Measurements from ENCODE around the gene MED26. TPM values are rescaled to one million over a fixed set of nuclear protein-coding genes. Genes with fewer than 3 reads are reported as not detected.

MED26 gene
- total RNA-seq = 9.3 TPM

DNA sequence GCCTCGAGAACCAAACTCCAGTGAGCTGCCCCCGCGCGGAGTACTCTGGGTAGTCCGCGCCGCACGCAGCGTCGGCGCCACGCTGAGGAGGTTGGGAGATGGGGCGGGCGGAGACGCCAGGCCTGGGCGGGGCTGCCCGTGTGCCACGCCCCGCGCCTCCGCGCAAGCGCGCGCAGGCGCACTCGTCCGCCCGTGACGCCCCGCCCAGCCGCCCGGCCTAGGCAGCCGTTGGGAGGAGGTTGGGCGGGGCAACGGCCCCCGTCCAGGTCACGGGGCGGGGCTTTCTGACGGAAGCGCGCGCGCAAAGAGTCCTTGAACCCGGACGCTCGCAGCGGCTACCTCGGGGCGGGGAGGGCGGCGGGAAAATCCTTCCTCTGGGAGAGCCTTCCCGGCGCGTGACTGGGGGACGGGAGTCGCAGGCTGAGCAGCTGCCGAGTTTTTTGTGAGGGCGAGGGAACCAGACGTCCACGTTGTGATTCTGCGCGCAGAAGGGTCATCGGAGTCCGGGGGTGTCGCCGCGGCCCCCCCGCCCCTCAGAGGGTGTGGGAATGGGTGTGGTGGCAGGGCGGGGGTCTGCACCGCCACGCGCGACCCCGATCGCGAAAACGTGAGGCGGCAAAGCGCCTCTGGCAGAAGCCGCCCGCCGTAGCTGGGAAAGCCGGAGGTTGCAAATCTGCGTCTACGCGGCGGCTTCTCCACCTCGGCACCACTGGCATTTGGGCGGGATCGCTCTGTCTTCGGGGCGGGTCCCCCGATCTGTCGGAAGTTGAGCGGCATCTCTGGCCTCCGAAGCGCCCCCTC lies at the start of gene MED26:
TSS of gene MED26 (minus strand) at position 22 of the 801 bp plus-strand sequence. CDS start 261 bp downstream, outside the sequence.

DNA sequence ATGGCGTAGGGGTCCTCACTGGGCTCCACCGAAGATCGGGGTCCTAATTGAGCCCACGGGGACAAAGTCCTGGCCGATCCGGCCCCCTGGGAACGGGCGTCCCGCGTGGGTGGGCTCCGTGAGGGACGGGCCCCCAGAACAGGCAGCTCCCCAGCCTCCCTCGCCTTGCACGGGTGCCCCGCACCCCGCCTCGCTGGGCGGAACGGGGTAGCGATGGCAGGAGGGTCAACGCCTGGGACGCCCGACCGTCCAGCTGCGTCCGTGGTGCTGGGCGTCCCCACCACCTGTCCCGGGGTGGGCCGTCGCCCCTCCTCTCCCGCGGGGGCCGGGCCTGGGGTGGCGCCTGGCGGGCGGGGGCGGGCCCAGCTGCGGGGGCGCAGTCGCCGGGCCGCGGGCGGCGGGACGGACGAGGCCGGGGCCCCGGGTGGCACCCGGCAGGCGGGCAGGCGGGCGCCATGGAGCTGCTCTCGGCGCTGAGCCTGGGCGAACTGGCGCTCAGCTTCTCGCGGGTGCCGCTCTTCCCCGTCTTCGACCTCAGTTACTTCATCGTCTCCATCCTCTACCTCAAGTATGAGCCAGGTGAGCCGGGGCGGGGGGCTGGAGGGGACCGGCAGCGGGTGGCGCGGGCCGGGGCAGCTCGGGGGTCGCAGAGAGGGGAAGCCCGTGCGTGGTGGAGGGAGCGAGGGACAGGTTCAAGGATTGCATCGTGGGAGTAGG lies 32.9 kb upstream of the MED26 start, which contains the start of gene TMEM38A:
TSS of gene TMEM38A (plus strand) at position 377 of the 717 bp plus-strand sequence. CDS start at position 456, 79 bp downstream.

GRCh38 chr19:16659832-16660708 lies 32.1 kb upstream of the MED26 start, which contains the start of gene SMIM7:
Gene SMIM7 (minus strand): TSS chr19:16660144. CDS start chr19:16660110, 34 bp downstream.

DNA sequence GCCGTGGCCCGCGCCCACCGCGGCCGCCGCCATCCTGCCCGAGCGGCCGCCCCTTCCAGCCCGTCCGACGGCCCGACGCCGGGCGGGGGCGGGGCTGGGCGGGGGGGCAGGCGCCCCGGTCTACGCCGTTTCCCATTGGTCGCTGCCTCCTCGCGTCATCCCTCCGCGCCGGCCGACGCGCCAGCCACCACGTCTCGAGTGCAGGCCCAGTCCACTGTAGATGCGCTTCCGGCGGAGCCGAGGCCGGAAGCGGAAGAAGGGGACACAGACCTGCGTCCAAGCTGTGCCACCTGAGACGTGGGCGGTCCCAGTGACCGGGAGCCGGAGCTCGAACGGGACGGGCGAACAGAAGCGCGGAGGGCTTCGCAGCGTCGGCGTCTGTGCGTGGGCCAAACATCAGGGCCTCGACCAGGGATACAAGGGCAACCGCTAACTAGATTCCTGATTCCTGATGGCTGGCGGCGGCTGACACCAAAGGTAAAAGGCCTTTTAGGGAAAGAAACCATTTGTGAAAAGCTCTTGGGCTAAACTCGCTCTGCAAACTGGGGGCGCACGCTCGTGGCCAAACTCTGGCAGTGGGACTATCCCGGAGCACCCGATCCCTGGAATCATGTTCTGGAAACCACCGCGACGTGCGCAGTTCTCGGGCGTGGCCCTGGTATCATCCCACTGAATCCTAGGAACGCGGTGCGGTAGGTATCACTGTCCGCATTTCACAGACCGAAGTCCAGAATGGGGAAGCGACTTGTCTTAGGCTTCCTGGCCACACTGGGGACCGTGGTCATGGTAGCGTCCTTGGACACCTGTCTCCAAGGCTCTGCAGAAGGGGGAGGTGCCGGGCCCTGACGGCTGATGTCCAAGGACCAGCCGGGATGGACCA lies 55.4 kb downstream of the MED26 start, which contains the start of gene SLC35E1:
TSS of gene SLC35E1 (minus strand) at position 84 of the 880 bp plus-strand sequence. CDS start at position 33, 51 bp downstream.

DNA sequence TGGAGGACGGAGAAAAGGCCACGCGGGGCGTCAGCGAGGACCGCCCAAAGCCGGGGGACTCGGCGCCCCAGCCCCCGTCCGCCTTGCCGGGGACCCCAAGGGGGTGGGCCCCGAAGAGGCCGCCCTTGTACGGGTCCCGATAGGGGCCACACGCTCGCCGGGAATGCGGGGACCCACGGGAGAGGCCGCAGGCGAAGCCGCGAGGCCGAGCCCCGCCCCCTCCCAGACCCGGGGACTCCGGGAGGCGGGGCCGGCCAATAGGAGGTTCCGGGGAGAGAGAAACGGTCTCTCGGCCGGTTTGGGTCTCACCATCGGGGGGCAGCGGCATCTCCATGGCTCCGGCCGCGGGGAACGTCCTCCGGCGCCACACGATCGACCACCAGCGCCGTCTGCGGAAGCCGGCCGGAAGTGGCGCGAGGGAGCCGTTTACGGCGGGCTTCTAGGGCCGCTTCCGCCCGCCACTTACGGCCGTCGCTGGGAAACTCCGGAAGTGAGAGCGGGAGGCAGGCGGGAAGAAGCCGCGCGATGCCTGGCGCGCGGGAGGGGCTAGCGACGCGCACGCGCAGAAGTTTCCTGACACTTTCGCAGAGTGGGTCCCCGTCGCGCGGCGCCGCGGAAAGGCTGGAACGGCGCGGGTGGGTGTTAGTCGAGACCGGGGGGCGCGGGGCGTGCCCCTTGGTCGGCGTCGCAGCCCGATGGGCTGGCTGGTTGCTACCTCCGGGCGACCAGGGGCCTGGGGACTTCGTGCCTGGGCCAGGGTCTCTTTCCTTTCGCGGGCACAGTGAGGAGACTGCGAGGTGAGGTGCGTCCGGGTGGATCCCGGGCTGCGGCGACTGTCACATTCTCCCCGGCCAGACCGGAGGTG lies 85.7 kb downstream of the MED26 start, which contains the start of gene CHERP:
TSS of gene CHERP (minus strand) at position 393 of the 865 bp plus-strand sequence. CDS start at position 334, 59 bp downstream.

Other genes with a start within 250 kb of the MED26 start
- 49.3 TPM for gene EPS15L1, start 156.2 kb downstream of the MED26 start, total RNA-seq
- gene CALR3, start 132.0 kb downstream of the MED26 start, total RNA-seq = not detected
- 12.7 TPM for gene C19orf44, start 131.8 kb downstream of the MED26 start, total RNA-seq
- gene CHERP, start 85.8 kb downstream of the MED26 start, total RNA-seq = 18.8 TPM
- 27.1 TPM for gene SLC35E1, start 55.8 kb downstream of the MED26 start, total RNA-seq
- gene SMIM7, start 31.9 kb upstream of the MED26 start, total RNA-seq = 119 TPM
- 18.6 TPM for gene TMEM38A, start 32.9 kb upstream of the MED26 start, total RNA-seq
- gene NWD1, start 91.6 kb upstream of the MED26 start, total RNA-seq = 0.99 TPM
- 67.5 TPM for gene SIN3B, start 201.2 kb upstream of the MED26 start, total RNA-seq